ENCODE results near the gene AKAP13.

AKAP13 gene

GRCh38 chr15:85758655-85758978 lies 378.2 kb downstream of the AKAP13 start:
- Mint-ChIP-seq H3K9me3 (no peaks in the 10 kb centered on the region), H3K4me1 (no peaks in the 10 kb centered on the region), H3K27ac (no peak overlapping the region), H3K4me3 (no peak overlapping the region), H3K36me3 (no peaks in the 10 kb centered on the region)
- DNase-seq (ENCODE audit: low spot score in 2 of 2) (no peak), ATAC-seq (no peak)

- ATAC-seq = no peak
- Mint-ChIP-seq H3K4me3 (no peak overlapping the region), H3K27ac (no peak overlapping the region), H3K9me3 (no peaks in the 10 kb centered on the region), H3K4me1 (no peaks in the 10 kb centered on the region), H3K36me3 (no peaks in the 10 kb centered on the region)
- DNase-seq (ENCODE audit: low spot score in 2 of 2) = no peak
These were observed 379.0 kb downstream of the AKAP13 start for GRCh38 chr15:85759376-85759775.

GRCh38 chr15:85760049-85760448 lies 379.6 kb downstream of the AKAP13 start:
- Mint-ChIP-seq H3K4me1 (no peaks in the 10 kb centered on the region), H3K9me3 (no peaks in the 10 kb centered on the region), H3K36me3 (no peaks in the 10 kb centered on the region), H3K27ac (no peak overlapping the region), H3K4me3 (no peak overlapping the region)
- DNase-seq (ENCODE audit: low spot score in 2 of 2) (no peak), ATAC-seq (no peak)

- no peak for ATAC-seq
These were observed 380.3 kb downstream of the AKAP13 start for GRCh38 chr15:85760531-85761371.

GRCh38 chr15:85761635-85762034 lies 381.2 kb downstream of the AKAP13 start:
- peak; percentile 25 for ATAC-seq
- H3K27ac Mint-ChIP-seq = peak overlapping the region; percentile 45

More at GRCh38 chr15:85760531-85761371, 380.3 kb downstream of the AKAP13 start:
- Mint-ChIP-seq H3K36me3 (no peaks in the 10 kb centered on the region), H3K4me3 (no peak overlapping the region), H3K4me1 (no peaks in the 10 kb centered on the region), H3K27ac (no peak overlapping the region), H3K9me3 (no peaks in the 10 kb centered on the region)
- no peak for DNase-seq (ENCODE audit: low spot score in 2 of 2)

GRCh38 chr15:85762039-85762755 lies 381.8 kb downstream of the AKAP13 start:
- Mint-ChIP-seq H3K27ac (peak overlapping the region; percentile 53), H3K4me3 (no peak overlapping the region), H3K36me3 (no peaks in the 10 kb centered on the region), H3K9me3 (no peaks in the 10 kb centered on the region), H3K4me1 (peaks cover 7% of the 10 kb centered on the region)
- DNase-seq (ENCODE audit: low spot score in 2 of 2) = no peak
- no peak for ATAC-seq

More at GRCh38 chr15:85761635-85762034, 381.2 kb downstream of the AKAP13 start:
- Mint-ChIP-seq H3K4me3 (no peak overlapping the region), H3K4me1 (peaks cover 5% of the 10 kb centered on the region), H3K9me3 (no peaks in the 10 kb centered on the region), H3K36me3 (no peaks in the 10 kb centered on the region)
- no peak for DNase-seq (ENCODE audit: low spot score in 2 of 2)

GRCh38 chr15:85762756-85763127 lies 382.3 kb downstream of the AKAP13 start:
- ATAC-seq = no peak
- Mint-ChIP-seq H3K27ac (peak overlapping the region; percentile 53), H3K4me3 (no peak overlapping the region), H3K4me1 (peaks cover 7% of the 10 kb centered on the region), H3K9me3 (no peaks in the 10 kb centered on the region), H3K36me3 (no peaks in the 10 kb centered on the region)
- DNase-seq (ENCODE audit: low spot score in 2 of 2) = no peak

GRCh38 chr15:85763157-85763556 lies 382.8 kb downstream of the AKAP13 start:
- Mint-ChIP-seq H3K36me3 (no peaks in the 10 kb centered on the region), H3K9me3 (no peaks in the 10 kb centered on the region), H3K4me3 (no peak overlapping the region), H3K4me1 (peaks cover 7% of the 10 kb centered on the region), H3K27ac (peak overlapping the region; percentile 53)
- DNase-seq (ENCODE audit: low spot score in 2 of 2) = no peak
- no peak for ATAC-seq

- Mint-ChIP-seq H3K36me3 (no peaks in the 10 kb centered on the region), H3K27ac (peak overlapping the region; percentile 53), H3K9me3 (no peaks in the 10 kb centered on the region), H3K4me3 (no peak overlapping the region), H3K4me1 (peaks cover 7% of the 10 kb centered on the region)
- ATAC-seq (no peak), DNase-seq (ENCODE audit: low spot score in 2 of 2) (no peak)
These were observed 383.6 kb downstream of the AKAP13 start for GRCh38 chr15:85763673-85764633.

GRCh38 chr15:85764649-85765277 lies 384.4 kb downstream of the AKAP13 start:
- H3K4me1 Mint-ChIP-seq = peaks cover 7% of the 10 kb centered on the region
- no peaks in the 10 kb centered on the region for H3K9me3 Mint-ChIP-seq
- H3K4me3 Mint-ChIP-seq = no peak overlapping the region
- no peak for DNase-seq (ENCODE audit: low spot score in 2 of 2)
- no peaks in the 10 kb centered on the region for H3K36me3 Mint-ChIP-seq
- no peak overlapping the region for H3K27ac Mint-ChIP-seq
- ATAC-seq = no peak

- ATAC-seq = no peak
- peak overlapping the region; percentile 30 for H3K27ac Mint-ChIP-seq
- H3K9me3 Mint-ChIP-seq = no peaks in the 10 kb centered on the region
- H3K4me3 Mint-ChIP-seq = no peak overlapping the region
- DNase-seq (ENCODE audit: low spot score in 2 of 2) = no peak
- H3K4me1 Mint-ChIP-seq = peaks cover 7% of the 10 kb centered on the region
- H3K36me3 Mint-ChIP-seq = no peaks in the 10 kb centered on the region
These were observed 385.8 kb downstream of the AKAP13 start for GRCh38 chr15:85766001-85766831.

GRCh38 chr15:85767785-85768529 lies 387.6 kb downstream of the AKAP13 start:
- DNase-seq (ENCODE audit: low spot score in 2 of 2) (no peak), ATAC-seq (no peak)
- Mint-ChIP-seq H3K27ac (no peak overlapping the region), H3K9me3 (no peaks in the 10 kb centered on the region), H3K4me1 (peaks cover 10% of the 10 kb centered on the region), H3K36me3 (no peaks in the 10 kb centered on the region), H3K4me3 (no peak overlapping the region)

- Mint-ChIP-seq H3K9me3 (no peaks in the 10 kb centered on the region), H3K4me1 (peaks cover 15% of the 10 kb centered on the region), H3K36me3 (no peaks in the 10 kb centered on the region), H3K27ac (no peak overlapping the region), H3K4me3 (no peak overlapping the region)
- DNase-seq (ENCODE audit: low spot score in 2 of 2) = no peak
- no peak for ATAC-seq
These were observed 388.3 kb downstream of the AKAP13 start for GRCh38 chr15:85768595-85769168.

Measured in stimulated activated effector memory CD8-positive, alpha-beta T cell treated with anti-CD3 and anti-CD28 coated beads, Interleukin-12 subunit alpha, Interleukin-12 subunit beta, amount 100 ng/mL, for 72 hours (primary cell).